ENCODE results near the gene THEM4.
A peak's percentile ranks its signal among the peaks of the same experiment; 100 is the strongest.
"Not testable (repeated sequence)": the region's sequence is repeated elsewhere in the genome, so short reads cannot be mapped to it uniquely, and the experiment has no call there.

THEM4 gene

GRCh38 chr1:151934048-151934493, 24.8 kb upstream of the THEM4 start:
- peak; percentile 70 for DNase-seq (ENCODE audit: low spot score)

DNA sequence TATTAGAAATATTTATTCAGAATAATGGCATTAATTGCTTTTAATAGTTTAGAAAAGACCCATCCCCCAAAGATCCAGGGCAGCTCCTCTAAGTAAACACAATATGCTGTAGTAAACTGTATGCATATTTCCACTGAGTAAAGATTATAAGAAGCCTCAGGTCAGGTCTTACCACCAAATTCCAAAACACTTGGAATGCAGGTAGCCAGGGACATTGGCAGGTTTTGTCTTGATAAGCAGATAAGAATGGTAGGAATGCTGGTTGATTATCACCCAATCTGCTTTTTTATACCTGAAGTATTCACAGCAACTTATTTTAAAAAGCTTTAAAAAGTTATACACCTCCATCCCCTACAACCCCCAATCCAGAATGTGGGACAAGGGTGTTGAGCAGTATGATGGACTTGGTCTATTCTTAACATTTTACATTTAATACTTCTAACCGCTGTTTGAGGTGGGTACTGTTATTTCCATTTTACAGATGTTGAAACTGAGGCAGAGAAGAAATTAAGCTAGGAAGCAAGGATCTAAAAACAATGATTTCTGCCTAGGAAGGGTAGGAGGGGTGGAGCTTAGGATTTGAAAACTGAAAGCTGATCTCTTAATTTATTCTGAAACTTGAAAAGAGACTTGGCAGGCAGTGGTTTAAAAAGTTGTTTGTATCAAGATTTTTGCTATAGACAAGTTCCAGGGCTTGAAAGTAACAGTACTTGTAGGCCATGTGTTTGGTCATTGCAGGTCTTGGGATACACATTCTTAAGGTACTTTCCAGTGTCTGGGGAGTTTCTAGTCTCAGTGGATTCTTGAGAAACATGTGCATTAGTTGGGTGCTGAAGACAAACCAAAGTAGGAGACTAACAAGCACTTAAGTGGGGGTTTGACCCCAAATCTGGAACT, 15.6 kb upstream of the THEM4 start:
- no peak for DNase-seq (ENCODE audit: low spot score)

DNA sequence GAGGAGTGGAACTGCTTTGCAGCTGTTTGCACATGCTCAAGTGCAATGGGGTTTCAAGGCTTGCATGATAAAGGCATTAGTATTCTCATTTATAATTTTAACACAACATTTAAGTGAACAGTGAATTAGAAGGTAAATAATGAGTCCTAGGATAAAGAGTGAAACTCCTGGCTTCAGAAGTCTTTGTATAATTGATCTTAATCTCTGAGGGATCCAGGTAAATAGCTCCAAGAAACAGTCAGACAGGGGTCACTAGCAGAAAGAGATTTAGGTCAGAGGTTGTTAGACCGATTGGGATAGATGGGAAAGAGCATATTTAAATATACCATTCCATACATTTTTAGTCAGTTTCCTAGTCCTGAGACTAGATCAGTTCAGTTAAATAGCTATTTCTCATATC, 14.1 kb upstream of the THEM4 start:
- no peak for DNase-seq (ENCODE audit: low spot score)

- DNase-seq (ENCODE audit: low spot score) = no peak
Observed at GRCh38 chr1:151920149-151920548, 10.8 kb upstream of the THEM4 start.

GRCh38 chr1:151918819-151919610, 9.7 kb upstream of the THEM4 start:
- no peak for DNase-seq (ENCODE audit: low spot score)

GRCh38 chr1:151918156-151918555, 8.8 kb upstream of the THEM4 start:
- no peak for DNase-seq (ENCODE audit: low spot score)

GRCh38 chr1:151916726-151917370, 7.5 kb upstream of the THEM4 start:
- no peak for DNase-seq (ENCODE audit: low spot score)

DNA sequence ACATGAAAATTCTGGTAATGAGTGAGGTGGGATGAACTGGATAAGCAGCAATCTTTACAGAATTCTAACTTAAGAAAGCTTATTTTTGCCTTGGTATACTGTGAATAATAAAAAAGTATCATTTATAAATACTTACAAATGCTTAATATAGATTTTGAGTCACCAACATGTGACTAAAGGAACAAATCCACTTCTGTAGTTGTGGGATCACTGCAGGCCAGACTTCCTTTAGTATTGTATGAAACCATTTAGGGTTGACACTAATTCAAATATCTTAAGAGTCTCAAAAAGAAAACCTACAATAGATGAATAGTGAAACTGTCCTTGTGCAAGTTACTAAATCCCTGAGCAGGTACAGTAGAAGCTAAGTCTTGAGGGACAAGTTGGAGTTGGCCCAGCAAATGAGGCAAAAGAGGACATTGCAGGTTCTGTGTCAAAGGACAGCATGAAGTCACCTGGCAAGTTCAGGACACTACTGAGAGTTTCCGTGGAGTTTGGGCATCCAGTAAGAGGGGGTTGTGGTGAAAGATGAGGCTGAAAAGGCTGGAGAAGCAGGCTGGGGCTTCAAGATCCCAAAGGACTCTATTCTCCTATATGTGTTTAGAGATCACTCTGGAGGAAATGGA, 5.9 kb upstream of the THEM4 start:
- no peak for DNase-seq (ENCODE audit: low spot score)

DNA sequence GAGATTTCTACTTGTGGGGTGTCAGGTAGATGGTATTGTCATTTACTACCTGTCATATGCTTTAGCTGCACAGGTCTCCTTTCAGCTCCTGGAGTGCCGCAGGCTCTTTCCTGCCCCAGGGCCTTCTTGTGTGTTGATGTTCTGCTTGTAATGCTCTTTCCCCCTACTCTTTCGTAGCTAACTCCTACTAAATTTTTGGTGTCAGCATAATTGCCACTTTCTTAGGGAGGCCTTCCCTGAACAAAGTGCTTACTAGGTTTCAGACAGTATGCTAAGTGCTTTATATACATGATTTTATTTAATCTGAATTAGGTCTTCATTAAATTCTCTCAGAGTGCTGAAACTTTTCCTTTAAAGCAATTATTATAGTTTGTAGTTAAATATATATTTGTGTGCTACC, 4.8 kb upstream of the THEM4 start:
- no peak for DNase-seq (ENCODE audit: low spot score)

DNA sequence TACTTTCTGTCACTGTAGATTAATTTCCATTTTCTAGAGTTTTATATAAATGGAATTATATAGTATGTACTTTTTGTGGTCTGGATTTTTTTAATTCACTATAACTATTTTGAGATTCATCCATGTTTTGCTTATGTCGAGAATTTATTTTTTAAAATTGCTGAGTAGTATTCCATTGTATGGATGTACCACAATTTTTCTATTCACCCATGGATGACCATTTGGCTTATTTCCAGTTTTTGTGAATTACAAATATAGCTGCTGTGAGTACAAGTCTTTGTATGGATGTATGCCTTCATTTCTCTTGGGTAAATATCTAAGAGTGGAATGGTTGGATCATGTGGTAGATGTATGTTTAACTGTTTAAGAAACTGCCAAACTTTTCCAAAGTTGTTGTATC, 3.7 kb upstream of the THEM4 start:
- DNase-seq (ENCODE audit: low spot score) = no peak

DNA sequence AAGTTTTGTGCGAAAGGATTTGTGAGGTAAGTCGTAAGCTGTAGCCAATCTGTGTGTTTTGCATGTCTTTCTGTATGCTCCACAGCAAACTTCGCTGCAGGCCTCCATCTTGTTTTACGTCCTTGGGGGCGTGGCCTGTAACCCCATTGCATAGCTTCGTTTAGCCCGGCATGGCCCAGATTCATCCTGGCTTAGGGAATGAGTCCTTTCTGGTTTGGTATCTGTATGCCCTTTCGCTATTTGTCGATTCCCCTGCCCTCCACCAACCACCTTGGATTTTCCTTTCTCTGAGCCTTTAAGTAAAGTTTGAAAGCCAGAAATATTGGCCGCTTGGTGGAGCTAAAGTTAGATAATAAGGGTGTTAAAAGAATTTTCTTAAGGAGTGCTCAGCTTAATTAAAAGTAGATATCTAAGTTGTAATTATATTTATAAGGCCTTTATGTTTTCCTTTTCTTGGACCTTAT, 1.1 kb downstream of the THEM4 start:
- no peak for DNase-seq (ENCODE audit: low spot score)

- DNase-seq (ENCODE audit: low spot score) = no peak
Observed at GRCh38 chr1:151907363-151908139, 1.8 kb downstream of the THEM4 start.

DNA sequence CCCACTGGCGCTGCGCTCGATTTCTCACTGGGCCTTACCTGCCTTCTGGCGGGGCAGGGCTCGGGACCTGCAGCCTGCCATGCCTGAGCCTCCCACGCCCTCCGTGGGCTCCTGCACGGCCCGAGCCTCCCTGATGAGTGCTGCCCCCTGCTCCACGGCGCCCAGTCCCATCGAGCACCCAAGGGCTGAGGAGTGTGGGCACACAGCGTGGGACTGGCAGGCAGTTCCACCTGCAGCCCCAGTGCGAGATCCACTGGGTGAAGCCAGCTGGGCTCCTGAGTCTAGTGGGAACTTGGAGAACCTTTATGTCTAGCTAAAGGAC, 3.0 kb downstream of the THEM4 start:
- DNase-seq (ENCODE audit: low spot score) = not testable (repeated sequence)

- peak; percentile 31 for DNase-seq (ENCODE audit: low spot score)
Observed at GRCh38 chr1:151905443-151906323, 3.6 kb downstream of the THEM4 start.

- DNase-seq (ENCODE audit: low spot score) = no peak
Observed at GRCh38 chr1:151905070-151905442, 4.3 kb downstream of the THEM4 start.

DNA sequence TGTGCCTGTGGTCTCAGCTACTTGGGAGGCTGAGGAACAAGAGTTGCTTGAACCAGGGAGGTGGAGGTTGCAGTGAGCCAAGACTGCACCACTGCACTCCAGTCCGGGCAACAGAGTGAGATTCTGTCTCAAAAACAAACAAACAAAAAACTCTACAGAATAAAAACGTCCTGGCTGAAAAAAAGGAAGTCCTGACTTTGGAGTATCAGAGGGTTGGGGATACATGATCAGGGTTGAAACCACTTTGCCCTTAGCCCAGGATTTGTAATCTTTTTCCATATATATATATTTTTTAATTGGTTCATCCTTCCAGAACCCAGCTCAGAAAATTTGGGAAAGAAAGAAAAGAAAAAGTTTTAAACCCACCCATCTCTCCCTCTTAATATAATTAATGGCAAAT, 6.5 kb downstream of the THEM4 start:
- DNase-seq (ENCODE audit: low spot score) = no peak

DNA sequence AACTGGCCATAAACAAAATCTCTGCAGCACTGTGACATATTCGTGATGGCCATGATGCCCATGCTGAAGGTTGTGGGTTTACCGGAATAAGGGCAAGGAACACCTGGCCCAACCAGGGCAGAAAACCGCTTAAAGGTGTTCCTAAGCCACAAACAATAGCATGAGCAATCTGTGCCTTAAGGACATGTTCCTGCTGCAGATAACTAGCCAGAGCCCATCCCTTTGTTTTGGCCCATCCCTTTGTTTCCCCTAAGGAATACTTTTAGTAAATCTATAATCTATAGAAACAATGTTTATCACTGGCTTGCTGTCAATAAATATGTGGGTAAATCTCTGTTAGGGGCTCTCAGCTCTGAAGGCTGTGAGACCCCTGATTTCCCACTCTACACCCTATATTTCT, 8.5 kb downstream of the THEM4 start:
- not testable (repeated sequence) for DNase-seq (ENCODE audit: low spot score)

GRCh38 chr1:151898519-151898991, 10.8 kb downstream of the THEM4 start:
- DNase-seq (ENCODE audit: low spot score) = no peak

GRCh38 chr1:151897991-151898431, 11.3 kb downstream of the THEM4 start:
- DNase-seq (ENCODE audit: low spot score) = no peak

Data from GM03348 (cell line).